H1 (cell line): ENCODE data around the gene GAS2. TPM values are rescaled to one million over a fixed set of nuclear protein-coding genes. Genes with fewer than 3 reads are reported as not detected.

Source experiments
- BACH1 ChIP-seq: IDR thresholded peaks from 2 replicates; pipeline ENCODE4 v1.6.1; 2012; ENCODE audit warnings: low read length, improper control_type of control experiment
- BRCA1 ChIP-seq: IDR thresholded peaks from 2 replicates; pipeline ENCODE4 v1.6.1; 2012; ENCODE audit warnings: low read depth, low read length, improper control_type of control experiment
- CEBPB ChIP-seq: IDR thresholded peaks from 2 replicates; pipeline ENCODE4 v1.6.1; 2012; ENCODE audit warnings: low read depth, low read length
- CHD2 ChIP-seq: IDR thresholded peaks from 2 replicates; pipeline ENCODE4 v1.6.1; 2012; ENCODE audit warnings: low read length, improper control_type of control experiment
- CHD7 ChIP-seq: fragments of 300-600 bp; sonication (generic); IDR thresholded peaks from 2 replicates; pipeline ENCODE4 v1.7.1; 2012; ENCODE audit warnings: low read length, moderate library complexity, mild to moderate bottlenecking, inconsistent platforms; ENCODE audit not compliant: insufficient replicate concordance
- EGR1 ChIP-seq: IDR thresholded peaks from 2 replicates; pipeline ENCODE4 v1.6.1; 2011; ENCODE audit warnings: low read depth, low read length, borderline replicate concordance
- JUND ChIP-seq: IDR thresholded peaks from 2 replicates; pipeline ENCODE4 v1.6.1; 2011; ENCODE audit warnings: mild to moderate bottlenecking, improper control_type of control experiment, low read length
- PHF8 ChIP-seq: fragments of 200-600 bp; sonication (generic); conservative IDR thresholded peaks from 2 replicates; pipeline ENCODE4 v1.7.1; 2012; ENCODE audit warnings: low read depth, mild to moderate bottlenecking, inconsistent platforms, low read length, moderate library complexity
- SIRT6 ChIP-seq: IDR thresholded peaks from one replicate; pipeline ENCODE4 v1.7.1; 2012; ENCODE audit warnings: low read length, inconsistent platforms
- TAF7 ChIP-seq: optimal IDR thresholded peaks from 2 replicates; pipeline ENCODE3; 2011; ENCODE audit warnings: low read depth, mild to moderate bottlenecking, inconsistent platforms, low read length, moderate library complexity, borderline replicate concordance
- TEAD4 ChIP-seq: IDR thresholded peaks from 2 replicates; pipeline ENCODE4 v1.6.1; 2012; ENCODE audit warnings: low read depth, low read length, inconsistent platforms, mixed read lengths
- YY1 ChIP-seq: IDR thresholded peaks from 2 replicates; pipeline ENCODE4 v1.6.1; 2011; ENCODE audit warnings: low read depth, mild to moderate bottlenecking, low read length
- polyA plus RNA-seq, 7 experiments: library from polyadenylated mRNA; depleted of rRNA in 3 of 7; stranded (reverse) in 5 of 7; unstranded in 2 of 7; fragments of >200 nt in 5 of 7; fragments of 200-250 nt in 2 of 7; gene quantifications; 1 replicate in 5 of 7; 2 replicates in 1 of 7; 4 replicates in 1 of 7; pipeline versions ENCODE4 v1.2.1 to v1.2.3, GENCODE V29; 2011 to 2013; ENCODE audit warnings: missing spikeins in 2 of 7, mixed read lengths in 2 of 7
- total RNA-seq: library from RNA; stranded (reverse); fragmentation: NEBNext Ultra II Directional; extraction: Animal tissue kit (Norgen Biotek cat#: 25700); gene quantifications from 2 replicates; pipeline ENCODE4 v1.2.1, GENCODE V29; 2021

Gene GAS2
- total and polyA plus RNA-seq, 2 of the 8 experiments (the other 6 are each of a cell fraction or from before 2014, with no cell fraction given) = 0.70 to 1.7 TPM

GRCh38 chr11:22625448-22626287 is 40.7 kb upstream of the GAS2 start, which contains the start of gene FANCF (continued):
- TF ChIP-seq BACH1 (no peak), TEAD4 (no peak), CHD2 (peak; percentile 93), TAF7 (peak; percentile 50), CHD7 (no peak), PHF8 (peak; percentile 81; the same call in 1 of the 2 replicates), CEBPB (no peak), SIRT6 (no peak), YY1 (no peak), JUND (no peak), EGR1 (no peak), BRCA1 (no peak)
